ENCODE measurements around the gene DTHD1.

Gene DTHD1

DNA sequence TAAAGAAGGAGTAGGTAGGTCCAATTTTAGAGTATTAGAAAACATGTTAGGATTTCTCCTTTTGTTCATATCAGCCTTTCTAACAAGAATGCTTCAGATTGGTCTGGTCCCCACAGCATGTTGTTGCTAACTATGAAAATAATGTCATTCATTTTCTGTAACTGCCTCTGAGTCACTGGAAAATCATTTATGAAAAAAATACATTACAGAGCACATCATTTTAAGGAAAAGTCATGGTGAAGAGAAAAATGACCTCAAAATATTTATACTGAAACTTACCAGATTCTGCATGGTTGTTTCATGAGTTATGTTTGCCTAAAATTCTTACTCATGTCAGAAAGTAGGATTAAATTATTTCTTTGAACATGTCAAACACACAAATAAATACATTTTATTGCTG lies 35.2 kb downstream of the DTHD1 start:
- FAIRE-seq = no peak

DNA sequence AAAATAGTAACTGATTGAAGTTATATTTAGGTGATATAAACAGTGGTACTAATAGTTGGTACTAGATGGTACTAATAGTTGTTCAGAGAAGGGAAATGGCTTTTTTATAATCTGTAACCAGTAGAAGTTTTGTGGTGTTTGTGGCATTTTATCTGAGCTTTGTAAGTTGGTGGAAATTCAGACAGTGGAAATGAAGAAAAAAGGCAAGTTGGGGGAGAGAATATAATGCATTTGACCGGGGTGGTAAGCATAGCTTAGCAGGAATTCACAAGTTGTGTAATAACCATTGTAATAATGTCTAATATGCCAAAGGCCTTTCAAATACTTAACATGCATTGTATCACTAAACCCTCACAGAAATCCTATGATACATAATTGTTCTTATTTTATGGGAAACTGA lies 36.3 kb downstream of the DTHD1 start:
- FAIRE-seq = no peak

DNA sequence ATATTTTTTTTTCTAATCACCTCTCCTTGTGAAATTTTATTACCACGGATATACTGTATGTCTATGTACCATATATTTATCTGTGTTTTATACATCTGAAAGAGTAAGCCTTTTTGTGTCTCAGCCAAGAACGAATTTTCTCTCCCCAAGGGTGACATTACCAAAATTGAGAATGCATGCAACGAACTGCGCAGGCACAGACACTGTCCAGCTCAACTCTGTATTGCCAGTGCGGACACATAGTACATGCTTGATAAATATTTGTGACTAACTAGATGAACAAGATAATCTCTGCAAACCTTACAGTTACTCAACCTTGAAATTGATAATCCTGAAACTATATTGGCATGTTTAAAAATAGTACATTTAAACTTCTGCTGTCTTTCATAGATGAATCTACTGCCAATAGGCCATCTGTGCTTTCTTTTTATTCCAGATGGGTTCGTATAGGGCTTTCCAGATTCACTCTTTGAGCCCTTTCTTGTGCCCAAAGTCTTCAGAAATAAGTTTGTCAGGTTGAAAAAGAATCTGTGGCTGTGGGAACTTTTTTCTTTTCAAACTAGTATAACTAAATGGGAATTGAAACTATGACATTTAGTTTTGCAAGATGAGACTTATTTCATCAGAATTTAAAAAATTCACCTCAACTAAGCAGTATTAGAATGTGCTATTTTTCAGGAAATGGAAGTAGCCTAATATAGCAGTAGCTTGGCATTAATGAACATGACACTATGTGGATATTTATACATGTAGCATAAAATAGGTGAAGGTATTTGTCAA lies 38.9 kb downstream of the DTHD1 start:
- no peak for FAIRE-seq

DNA sequence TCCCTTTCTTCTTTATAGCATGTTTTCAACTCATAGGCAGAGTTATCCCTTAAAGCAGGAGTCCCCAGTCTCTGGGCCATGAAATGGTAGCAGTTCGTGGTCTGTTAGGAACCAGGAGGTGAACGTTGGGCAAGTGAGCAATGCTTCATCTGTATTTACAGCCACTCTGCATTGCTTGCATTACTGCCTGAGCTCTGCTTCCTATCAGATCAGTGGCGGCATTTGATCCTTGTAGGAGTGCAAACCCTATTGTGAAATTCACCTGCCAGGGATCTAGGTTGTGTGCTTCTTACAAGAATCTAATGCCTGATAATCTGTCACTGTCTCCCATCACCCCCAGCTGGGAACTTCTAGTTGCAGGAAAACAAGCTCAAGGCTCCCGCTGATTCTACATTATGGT lies 39.8 kb downstream of the DTHD1 start:
- FAIRE-seq = no peak

DNA sequence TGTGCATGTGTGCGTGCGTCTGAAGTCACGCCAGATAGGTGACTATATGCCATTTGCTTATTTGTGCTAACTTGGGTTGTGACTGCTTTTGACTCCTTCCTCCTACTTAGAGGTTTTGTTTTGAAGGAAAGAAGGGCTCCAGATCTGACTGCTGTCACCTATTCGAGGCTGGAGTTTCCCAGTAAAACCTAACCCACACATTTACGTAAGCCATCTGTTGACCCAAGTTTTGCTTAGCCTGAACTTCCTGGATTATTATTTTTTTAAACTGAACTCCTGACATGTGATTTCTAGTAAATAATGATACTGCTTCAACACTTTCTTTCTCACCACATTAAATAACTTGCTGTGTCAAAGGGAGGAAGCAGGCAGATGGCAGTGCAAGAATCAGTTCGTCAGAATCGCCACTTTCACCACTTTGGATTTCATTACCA lies 41.5 kb downstream of the DTHD1 start:
- FAIRE-seq = no peak

DNA sequence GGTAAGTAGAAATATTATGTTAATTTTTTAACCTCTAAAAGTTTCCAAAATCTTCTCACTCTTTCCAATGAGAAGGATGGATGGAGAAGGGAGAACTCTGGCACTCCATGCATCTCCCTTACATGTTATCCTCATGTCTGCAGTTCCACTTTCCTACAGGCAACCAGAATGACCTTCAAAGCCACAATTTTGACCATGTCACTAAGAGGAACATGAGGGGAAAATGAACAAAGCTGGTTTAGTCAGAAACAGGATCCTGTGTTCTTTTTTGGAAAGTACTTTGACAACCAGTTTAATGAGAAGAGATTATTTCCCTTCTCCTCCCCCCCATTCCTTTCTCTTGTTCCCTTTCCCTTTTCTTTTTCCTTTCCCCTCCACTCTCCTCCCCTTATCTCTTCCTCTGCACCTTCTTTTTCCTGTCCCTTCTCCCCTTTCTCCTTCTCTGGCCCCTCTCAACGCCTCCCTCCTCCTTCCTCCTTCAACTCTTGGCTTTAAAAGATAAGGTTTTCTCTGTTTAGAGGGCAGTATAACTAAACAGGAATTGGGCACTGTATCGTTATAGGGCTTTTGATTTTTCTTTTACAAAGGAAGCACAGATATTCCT lies 42.5 kb downstream of the DTHD1 start:
- FAIRE-seq = no peak

DNA sequence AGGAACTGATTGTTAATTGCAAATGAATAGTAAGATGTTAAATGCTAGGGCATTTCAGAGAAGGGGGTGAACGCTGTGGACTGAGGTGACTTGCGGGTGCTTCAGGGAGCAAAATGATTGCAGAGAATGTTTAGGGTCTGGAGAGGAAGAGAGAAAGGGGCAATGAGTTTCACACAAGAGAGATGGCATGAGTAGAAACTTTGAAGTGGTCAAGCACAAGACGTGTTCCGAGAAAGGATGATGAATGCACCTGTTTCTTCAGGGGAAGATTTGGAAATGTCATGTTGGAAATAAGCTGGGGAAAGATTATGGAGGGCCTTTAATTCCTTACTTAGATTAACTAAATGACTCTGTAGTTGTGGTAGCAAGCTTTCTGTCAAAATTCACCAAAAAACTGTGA lies 43.4 kb downstream of the DTHD1 start:
- FAIRE-seq = no peak

DNA sequence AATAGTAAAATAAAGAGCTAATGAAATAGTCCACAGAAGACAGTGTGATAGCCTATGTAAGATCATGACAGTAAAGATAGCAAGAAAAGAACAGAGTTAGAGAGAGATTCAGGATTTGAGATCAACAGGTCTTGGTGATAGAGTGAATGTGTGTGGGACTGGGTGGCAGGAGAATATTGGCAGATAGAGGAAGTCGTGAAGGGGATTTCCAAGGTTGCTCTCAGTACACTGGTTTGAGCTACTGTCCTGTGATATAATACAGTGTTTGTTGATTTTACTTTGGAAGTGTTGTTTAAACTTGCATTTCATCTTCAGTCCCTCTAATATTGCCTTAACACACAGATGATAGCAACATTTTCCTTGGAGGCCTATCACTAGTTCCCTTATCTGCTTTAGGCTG lies 44.1 kb downstream of the DTHD1 start:
- FAIRE-seq = no peak

DNA sequence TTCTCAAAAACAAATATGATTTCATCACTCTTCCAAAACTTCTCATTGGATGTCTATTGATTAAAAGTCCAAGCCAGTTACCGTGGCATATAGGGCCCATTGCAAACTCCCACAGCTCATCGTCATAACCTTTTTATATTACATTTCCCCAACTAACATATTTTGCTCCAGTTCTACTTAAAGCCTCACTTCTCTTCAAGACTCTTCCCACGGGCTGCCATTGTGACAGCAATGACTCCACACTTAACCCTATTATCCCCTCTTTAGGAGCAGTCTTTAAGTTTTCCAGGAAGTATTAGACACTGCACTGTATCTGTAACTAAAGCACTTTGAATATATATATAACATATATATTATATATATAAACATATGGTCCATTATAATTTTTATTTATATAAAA lies 44.5 kb downstream of the DTHD1 start:
- FAIRE-seq = no peak

DNA sequence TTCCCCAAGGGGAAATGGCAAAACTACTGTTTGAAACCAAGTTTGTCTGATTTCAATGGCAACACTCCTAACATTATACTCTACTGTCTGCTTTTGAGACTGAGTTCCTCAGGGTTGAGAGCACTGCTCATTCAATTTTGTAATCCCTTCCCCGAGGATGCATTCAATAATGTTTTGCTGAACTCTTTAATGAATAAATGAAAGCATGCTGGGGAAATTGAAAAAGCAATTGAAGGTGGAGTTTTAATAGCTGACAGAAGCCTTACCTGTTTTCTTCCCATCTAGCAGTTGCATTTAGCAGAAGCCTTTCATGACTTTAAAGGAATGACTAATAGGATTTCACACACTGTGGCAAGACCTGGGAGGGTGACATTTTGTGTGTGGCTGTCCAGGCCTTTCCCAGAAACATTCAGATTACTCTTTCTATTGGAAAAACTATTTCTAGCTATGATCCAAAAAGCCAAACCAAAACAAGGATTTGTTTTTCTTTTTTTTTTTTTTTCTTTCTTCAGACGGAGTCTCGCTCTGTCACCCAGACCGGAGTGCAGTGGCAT lies 45.1 kb downstream of the DTHD1 start:
- FAIRE-seq = no peak

DNA sequence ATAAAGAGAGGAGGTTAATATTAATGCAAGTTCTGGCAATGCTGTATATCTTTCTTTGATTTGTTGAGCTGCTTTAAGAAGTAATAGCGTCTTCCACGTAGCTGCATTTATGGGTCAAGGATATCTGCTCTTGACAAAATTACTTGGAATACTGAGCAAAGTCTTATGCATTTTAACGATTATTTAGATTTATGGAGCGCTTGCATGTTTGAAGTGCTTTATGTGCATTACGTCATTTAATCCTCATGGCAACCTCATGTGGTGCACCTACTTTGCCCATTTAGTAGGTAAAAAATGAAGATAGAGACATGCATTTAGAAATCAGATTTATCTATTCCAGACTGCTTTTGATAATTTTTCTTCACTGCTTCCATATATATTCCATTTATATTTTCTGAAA lies 46.0 kb downstream of the DTHD1 start:
- no peak for FAIRE-seq

DNA sequence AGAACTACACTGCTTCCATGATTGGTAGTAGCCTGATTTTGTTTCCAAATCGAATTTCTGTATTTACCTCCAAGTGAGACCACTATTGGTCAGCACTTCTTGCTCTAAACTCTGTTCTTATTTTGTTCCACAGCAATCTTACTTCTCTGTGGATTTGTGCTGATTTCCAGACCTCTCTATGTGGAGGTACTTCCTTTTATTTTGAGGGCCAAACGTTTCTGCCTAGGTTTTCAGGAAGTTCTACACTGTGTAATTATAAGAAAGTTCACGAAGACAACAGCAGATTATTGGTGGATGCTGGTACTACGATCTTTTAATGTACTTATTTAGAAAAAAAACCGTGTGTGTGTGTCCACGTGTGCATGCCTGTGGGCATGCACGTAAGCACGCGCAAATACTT lies 46.7 kb downstream of the DTHD1 start:
- FAIRE-seq = no peak

DNA sequence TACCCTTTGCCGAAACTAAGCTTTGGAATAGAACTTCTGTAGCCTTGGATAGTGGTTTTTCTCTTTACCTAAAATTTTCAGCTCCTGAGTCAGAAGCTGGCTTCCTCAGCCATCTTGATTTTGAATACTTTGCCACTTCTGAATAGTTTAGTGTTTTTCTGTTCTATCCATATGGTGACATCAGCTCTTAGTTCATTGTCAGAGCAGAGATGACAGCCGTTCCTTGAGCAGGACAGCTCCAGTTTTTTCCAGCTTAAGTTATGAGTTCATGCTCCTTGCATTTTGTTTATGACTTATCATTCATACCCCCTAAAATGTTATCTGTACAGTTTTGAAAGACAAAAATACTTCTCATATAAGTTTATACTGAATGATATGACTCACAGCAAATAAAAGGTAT lies 47.8 kb downstream of the DTHD1 start:
- no peak for FAIRE-seq

DNA sequence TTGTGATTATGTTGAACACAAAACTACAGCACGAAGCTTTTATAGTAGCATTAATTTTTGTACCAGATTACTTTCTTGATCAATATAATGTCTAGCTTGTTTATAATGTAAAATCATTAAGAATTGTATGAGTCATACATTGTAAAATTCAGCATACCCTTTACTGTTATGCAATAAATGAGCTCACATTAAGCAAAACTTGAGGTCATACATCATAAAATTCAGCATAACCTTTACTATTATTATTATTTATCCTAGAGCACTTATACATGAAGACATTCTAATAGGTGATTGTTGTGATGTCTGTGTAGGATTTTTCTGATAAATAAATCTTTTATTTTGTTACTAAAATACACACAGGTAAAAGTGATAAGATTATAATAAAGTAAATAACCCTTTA lies 49.4 kb downstream of the DTHD1 start:
- FAIRE-seq = peak; percentile 39

DNA sequence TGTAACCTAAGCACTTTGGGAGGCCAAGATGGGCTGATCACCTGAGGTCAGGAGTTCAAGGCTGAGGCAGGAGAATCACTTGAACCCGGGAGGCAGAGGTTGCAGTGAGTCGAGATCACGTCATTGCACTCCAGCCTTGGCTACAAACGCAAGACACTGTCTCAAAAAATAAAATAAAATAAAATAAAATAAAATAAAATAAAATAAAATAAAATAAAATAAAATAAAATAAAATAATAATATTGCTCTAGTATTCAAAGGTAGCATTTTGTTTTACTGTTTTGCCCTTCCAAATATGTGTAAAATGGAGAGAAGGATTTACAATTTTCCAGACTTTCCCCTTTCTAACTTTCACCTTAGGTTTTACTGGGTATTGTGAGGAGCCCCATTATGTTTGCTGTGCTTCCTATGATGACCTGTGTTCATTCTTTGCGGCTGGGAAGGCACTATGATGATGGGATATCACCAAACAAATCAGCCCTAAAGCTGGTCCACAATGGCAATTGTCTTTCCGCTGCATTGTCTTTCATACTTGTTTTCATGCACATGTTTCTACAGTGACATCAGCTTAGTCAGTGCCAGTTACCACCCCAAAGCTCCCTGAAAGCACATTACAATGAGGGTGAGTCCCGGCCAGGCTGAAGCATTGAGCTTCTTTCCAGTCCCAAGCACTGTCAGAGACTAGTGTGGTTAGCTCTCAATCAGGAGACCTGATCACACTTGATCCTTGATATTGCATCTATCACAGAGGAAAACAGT lies 50.8 kb downstream of the DTHD1 start:
- FAIRE-seq = no peak

DNA sequence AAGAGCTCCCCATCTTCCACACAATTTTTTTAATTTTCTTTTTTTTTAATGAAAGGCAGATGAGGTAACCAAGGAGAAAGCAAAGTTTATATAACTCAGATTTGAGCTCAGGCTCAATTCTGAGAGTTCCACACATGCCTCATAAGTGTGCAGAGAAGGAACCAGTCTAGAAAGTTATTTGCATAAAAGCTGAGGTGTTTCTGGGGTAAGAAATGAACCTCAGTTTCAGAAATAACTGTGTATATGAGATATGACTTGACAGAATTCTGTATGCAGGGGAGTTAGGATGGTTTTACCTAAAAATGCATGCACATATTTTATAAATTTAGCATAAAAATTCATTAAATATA lies 51.3 kb downstream of the DTHD1 start:
- no peak for FAIRE-seq

DNA sequence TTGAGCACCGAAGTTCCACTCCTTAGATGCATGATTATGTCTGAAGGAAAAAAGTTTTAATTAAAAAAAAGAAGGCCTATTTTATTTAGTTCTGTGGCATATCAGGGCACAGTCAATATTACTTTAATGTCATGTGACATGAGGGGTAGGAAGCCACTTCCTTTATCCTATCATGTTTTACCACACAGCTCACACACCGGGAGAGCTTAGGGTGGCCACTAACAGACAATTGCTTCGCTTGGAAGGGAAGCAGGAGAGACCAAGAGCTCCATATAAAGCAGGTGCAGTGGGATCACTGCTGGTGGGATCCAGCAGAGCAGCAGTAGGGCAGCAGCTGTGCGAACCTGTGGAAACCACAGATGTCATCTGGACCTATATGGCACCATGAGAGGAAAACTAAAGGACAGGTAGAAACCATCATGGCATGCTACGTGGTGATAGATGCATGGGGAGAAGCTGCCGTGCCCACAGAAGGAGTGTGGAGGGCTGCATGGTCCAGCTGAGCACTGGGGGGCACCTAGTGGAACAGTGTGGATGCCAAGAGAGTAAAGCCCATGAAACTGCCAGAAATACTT lies 52.0 kb downstream of the DTHD1 start:
- FAIRE-seq = no peak

DNA sequence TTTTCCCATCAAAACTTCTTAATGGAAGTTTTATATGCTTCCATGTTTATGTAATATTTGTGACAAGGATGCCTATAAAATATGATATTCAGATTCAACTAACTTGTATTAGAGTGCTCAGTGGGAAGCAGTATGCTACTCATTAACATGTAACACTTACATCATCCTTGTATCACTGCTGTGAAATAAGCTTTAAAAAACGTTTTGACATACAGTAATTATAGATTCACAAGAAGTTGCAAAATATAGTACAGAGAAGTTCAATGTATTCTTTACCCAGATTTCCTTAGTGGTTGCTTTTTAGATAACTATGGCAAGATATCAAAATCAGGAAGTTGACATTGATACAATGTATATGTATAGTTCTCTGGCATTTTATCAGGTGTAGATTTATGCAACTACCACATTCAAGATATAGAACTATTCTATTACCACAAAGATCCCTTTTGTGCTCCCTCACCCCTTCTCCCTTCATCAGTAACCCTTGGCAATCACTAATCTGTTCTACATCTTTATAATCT lies 56.3 kb downstream of the DTHD1 start:
- FAIRE-seq = no peak

DNA sequence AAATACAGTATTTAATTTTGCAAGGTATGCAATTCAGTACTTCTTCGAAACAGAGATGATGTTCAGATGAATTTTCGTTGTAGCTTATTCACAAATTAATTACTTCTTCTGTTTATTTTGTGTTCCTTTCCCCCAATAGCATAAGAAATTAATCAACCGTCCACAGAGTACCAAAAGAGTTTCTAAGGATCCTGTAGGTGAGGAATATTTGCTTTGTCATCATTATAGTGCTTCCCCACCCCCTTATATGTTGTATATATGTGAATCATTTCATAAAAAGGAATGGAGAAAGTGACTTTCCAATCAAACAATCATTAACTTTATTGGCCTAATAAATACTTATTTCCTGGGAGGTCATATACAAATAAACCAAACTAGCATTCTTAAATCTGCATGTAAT lies 57.6 kb downstream of the DTHD1 start:
- FAIRE-seq = no peak

DNA sequence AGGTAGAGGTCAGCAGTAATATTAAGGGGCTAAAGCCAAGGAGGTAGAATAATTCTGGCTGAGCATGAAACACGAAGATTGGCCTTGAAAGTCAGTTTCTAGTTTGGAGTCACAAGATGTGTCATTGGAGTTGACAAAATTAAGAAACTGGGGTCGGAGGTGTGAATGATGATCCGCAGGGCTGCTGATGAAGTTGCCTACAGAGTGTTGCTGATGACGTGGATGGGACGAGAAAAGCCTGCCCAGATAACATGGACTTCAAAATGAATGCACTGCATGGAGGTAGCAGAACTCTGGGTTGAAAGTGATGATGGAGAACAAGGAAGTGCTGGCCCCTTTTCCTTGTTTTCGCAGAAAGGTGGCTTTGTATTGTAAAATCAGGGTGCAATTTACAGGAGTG lies 60.5 kb downstream of the DTHD1 start:
- FAIRE-seq = no peak

DNA sequence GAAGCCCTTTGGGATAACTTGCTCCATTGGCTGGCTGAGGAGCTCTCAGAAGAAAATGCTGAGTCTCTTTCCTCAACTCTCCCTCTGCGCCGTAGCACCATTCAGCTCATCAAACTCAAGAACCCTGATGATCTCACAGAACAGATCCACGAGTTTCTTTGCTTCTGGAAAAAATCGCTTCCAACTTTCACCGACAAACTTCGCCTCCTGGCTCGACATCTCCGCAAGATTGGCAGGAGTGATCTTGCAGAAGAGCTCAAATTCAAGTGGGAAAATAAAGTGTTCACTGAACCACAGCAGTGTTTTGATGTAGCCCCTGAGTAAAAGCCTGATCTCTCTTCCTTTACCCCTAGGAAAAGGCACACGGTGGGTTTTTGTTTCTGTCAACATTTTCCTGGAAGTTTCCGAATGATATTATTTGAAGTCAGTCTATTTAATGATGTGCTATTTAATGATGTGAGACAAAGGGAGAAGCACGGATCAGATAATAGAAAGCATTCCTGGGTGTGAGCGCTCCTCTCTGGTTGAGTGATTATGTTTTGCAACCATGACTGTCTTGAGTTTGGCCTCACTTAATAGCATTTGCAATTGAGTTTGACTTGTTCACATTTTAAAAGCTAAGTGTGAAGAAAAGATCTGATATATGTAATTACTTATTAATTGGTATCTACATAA lies 62.2 kb downstream of the DTHD1 start:
- FAIRE-seq = no peak

DNA sequence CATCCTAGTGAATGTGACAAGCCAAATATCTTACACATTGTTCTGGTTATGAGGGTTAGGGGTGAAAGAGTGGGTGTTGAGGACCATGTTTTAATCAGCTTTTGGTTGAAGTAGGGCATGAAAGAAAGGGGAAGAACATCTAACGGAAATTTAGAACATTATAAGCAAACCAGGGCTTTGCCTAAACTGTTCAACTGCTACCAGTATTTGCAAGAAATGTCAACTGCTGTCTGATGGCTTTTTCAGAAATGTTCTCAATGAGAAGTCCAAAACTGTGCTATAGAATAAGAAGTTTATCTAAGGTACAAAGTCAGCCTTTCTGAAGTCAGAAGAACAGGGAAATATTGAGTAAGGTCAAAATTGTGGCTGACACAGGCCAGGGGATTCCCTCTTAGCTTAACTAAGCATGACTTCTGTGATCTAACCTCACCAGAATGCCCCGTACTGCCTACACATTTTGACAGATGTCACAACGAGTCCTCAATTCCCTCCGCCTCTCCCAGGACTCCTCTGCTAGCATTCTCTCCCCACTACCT lies 67.1 kb downstream of the DTHD1 start:
- FAIRE-seq = no peak

All from endometrium (tissue), 2 donors.